ENCODE results near the gene MIS18BP1. TPM values are rescaled to one million over a fixed set of nuclear protein-coding genes. Genes with fewer than 3 reads are reported as not detected.

Gene MIS18BP1
- total RNA-seq, 4 donors from 2014 or later: 18.0 to 55.1 (median 29.2) TPM

DNA sequence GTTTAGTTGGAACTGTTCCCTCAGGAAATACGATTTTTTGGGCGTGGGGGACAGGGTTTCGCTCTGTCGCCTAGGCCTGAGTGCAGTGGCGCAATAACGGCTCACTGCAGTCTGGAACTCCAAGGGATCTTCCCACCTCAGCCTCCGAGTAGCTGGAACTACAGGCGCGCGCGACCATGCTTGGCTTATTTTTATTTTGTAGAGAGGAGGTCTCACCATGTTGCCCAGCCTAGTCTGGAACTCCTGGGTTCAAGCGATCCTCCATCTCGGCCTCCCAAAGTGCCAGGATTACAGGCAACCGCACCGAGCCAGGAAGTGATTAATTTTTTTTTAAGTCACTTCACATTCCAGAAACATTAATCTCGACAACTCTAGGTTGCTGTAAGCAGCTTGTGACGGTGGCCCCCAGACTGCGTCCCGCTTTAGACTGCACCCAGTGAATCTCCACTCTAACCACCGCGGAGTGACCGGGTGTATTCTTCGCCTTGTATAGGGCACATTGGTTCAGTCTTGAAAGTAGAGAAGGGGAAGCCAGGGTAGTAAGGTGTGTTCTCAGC lies 830 bp upstream of the MIS18BP1 start:
- TF ChIP-seq, protein P1, sequence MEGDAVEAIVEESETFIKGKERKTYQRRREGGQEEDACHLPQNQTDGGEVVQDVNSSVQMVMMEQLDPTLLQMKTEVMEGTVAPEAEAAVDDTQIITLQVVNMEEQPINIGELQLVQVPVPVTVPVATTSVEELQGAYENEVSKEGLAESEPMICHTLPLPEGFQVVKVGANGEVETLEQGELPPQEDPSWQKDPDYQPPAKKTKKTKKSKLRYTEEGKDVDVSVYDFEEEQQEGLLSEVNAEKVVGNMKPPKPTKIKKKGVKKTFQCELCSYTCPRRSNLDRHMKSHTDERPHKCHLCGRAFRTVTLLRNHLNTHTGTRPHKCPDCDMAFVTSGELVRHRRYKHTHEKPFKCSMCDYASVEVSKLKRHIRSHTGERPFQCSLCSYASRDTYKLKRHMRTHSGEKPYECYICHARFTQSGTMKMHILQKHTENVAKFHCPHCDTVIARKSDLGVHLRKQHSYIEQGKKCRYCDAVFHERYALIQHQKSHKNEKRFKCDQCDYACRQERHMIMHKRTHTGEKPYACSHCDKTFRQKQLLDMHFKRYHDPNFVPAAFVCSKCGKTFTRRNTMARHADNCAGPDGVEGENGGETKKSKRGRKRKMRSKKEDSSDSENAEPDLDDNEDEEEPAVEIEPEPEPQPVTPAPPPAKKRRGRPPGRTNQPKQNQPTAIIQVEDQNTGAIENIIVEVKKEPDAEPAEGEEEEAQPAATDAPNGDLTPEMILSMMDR (IDR thresholded peaks at IDR 0.05): no peak
- TF ChIP-seq POLR2A (IDR thresholded peaks at IDR 0.05) (no peak), EP300 (IDR thresholded peaks at IDR 0.05) (no peak)
- H3K4me1 ChIP-seq: peaks cover 0 to 35% (median 6%) of the 10 kb centered on the region in 4 donors
- no peak for DNase-seq (ENCODE audit: low spot score in 2 of 2)
- H3K27ac ChIP-seq: peak overlapping the region; percentile 85 to 96 (median 90)
- 70 to 75% methylated on average over 21 to 23 of the region's 23 CpGs for WGBS, 2 donors
- H3K27me3 ChIP-seq: no peaks in the 10 kb centered on the region
- H3K9me3 ChIP-seq: peaks cover 0 to 12% (median 5%) of the 10 kb centered on the region in 4 donors
- H3K4me3 ChIP-seq: peak overlapping the region; percentile 78 to 89 (median 84)
- H3K36me3 ChIP-seq: no peaks in the 10 kb centered on the region

DNA sequence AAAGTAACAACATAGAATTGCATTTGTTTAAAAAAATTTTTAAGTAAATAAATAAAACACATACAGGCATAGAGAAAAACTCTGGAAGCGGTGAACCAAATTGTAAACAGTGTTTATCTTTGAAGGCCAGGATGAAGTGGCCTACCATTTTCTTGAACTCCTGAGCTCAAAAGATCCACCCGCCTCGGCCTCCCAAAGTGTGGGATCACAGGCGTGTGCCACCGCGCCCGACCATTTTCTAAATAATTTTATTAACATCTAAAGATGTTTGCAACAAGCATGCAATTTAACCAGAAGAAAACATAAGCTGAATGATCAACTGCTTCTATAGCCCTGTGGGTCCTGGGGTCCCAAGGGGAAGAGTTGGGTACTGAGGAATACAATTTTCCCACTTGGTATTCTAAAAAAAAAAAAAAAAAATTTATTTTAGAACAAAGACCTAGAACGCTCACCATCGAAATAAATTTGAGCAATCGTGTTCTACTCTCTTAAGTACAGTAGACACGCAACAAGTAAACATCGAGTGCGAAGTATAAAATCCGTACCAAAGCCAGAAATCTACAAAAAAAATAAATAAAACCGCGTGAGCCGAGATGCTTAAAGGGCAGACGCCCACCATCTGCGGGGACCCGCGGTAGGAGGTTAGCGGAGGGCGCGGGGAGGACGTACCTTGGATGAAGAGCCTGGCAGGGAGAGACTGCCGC lies 484 bp downstream of the MIS18BP1 start:
- Histone ChIP-seq H3K27ac (peak overlapping the region; percentile 85 to 96 (median 90)), H3K4me1 (peaks cover 0 to 37% (median 6%) of the 10 kb centered on the region in 4 donors), H3K36me3 (no peaks in the 10 kb centered on the region), H3K27me3 (no peaks in the 10 kb centered on the region), H3K4me3 (peak overlapping the region; percentile 78 to 89 (median 84)), H3K9me3 (no peaks in the 10 kb centered on the region)
- TF ChIP-seq EP300 (IDR thresholded peaks at IDR 0.05): no peak
- TF ChIP-seq POLR2A (IDR thresholded peaks at IDR 0.05): no peak
- TF ChIP-seq, protein P1 (IDR thresholded peaks at IDR 0.05): no peak
- no peak for DNase-seq (ENCODE audit: low spot score in 2 of 2)
- WGBS, 2 donors: 1 to 2% methylated on average over 26 of the region's 26 CpGs

DNA sequence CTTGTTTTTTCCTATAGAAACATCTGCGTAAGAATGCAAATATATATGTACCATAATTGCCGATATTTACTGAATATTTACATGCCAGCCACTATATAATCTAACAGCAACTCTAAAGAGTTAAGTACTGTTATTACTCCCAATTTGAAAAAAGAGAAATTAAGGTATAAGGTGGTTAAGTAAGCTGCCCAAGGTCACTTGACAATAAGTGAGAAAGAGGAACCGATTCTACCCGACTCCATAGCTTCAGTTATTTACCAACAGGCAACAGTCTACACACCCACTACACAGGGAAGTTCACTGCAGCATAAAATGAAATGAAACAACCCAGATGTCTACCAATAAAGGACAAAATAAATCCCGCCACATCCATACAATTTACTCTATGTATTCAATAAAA lies 1.1 kb downstream of the MIS18BP1 start:
- Histone ChIP-seq H3K36me3 (no peaks in the 10 kb centered on the region), H3K4me1 (peaks cover 0 to 37% (median 6%) of the 10 kb centered on the region in 4 donors), H3K9me3 (no peaks in the 10 kb centered on the region), H3K27ac (peak overlapping the region in 3 of 4 donors; percentile 88 to 96 (median 92)), H3K27me3 (no peaks in the 10 kb centered on the region), H3K4me3 (peak overlapping the region in 3 of 4 donors; percentile 79 to 89 (median 89))
- no peak for TF ChIP-seq POLR2A (IDR thresholded peaks at IDR 0.05)
- peak in 1 of 2 donors; percentile 35 for TF ChIP-seq EP300 (IDR thresholded peaks at IDR 0.05)
- DNase-seq (ENCODE audit: low spot score in 2 of 2): no peak
- WGBS, 2 donors: 24 to 25% methylated on average over 5 of the region's 5 CpGs

DNA sequence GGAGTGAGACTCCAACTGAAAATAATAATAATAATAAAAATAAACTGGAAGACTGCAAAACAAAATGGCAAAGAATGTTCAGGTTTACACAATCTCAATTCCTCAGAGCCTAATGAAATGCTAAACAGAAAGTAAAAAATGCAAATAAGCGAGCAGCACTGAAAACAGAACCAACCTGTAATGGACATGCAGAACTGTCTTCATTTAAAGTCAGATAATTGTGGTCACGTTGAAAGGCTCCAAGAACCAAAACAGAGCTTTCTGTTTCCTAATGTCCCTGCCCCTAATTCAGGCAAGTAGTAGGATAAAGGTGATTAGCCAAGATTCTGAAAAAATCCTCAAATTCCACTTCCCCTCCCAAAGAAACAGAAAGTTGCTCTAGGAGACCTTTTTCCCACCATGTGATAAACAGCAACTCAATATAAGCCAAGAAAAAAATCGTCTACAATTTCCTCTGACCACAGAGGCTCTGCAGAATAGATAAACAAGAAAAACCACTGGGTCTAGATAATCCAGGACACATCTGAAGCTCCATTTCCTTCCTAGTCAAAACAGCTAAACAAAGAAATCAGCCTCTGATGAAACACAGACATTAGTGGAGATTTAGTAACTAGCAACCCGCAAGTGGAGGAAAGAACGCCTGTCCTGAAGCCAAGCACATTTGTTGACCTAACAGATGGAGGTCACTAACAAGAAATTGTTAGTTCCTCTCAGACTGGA lies 3.0 kb downstream of the MIS18BP1 start:
- peak overlapping the region in 3 of 4 donors; percentile 41 to 77 (median 58) for H3K27ac ChIP-seq
- 47 to 48% methylated on average over 5 of the region's 5 CpGs for WGBS, 2 donors
- peak overlapping the region in 2 of 4 donors; percentile 10 to 25 for H3K4me3 ChIP-seq
- H3K27me3 ChIP-seq: no peaks in the 10 kb centered on the region
- TF ChIP-seq EP300 (IDR thresholded peaks at IDR 0.05) (peak in 1 of 2 donors; percentile 73), POLR2A (IDR thresholded peaks at IDR 0.05) (no peak)
- no peaks in the 10 kb centered on the region for H3K9me3 ChIP-seq
- H3K4me1 ChIP-seq: peaks cover 0 to 37% (median 6%) of the 10 kb centered on the region in 4 donors
- peak in 1 of 2 donors; percentile 44 for DNase-seq (ENCODE audit: low spot score in 2 of 2)
- no peaks in the 10 kb centered on the region for H3K36me3 ChIP-seq

DNA sequence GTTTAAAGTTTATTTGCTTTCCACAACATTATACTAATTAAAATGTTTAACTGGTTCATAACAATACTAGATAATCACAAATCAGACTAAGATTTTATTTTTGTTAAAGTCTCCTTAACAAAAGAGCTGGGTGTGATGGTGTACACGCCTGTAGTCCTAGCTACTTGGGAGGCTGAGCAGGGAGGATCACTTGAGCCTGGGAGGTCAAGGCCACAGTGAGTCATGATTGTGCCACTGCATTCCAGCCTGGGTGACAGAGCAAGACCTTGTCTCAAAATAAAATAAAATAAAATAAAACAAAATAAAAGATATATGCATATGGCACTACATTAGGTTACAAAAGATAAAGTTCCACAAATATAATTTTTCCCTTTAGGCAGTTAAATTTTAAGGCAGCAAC lies 5.6 kb downstream of the MIS18BP1 start:
- Histone ChIP-seq H3K27ac (no peak overlapping the region), H3K27me3 (no peaks in the 10 kb centered on the region), H3K4me1 (peaks cover 0 to 30% (median 6%) of the 10 kb centered on the region in 4 donors), H3K36me3 (no peaks in the 10 kb centered on the region), H3K4me3 (no peak overlapping the region), H3K9me3 (no peaks in the 10 kb centered on the region)
- whole genome bisulfite sequencing, 2 donors: 92 to 100% methylated on average over 1 of the region's 1 CpG
- TF ChIP-seq, protein P1 (IDR thresholded peaks at IDR 0.05): no peak
- no peak for TF ChIP-seq EP300 (IDR thresholded peaks at IDR 0.05)
- TF ChIP-seq POLR2A (IDR thresholded peaks at IDR 0.05): no peak
- no peak for DNase-seq (ENCODE audit: low spot score in 2 of 2)

Data from tibial nerve (tissue), 4 donors.